H9 (cell line): ENCODE data around the gene MYO1D. TPM values are rescaled to one million over a fixed set of nuclear protein-coding genes. Genes with fewer than 3 reads are reported as not detected.

ENCODE experiments used
- DNase-seq: peaks from one replicate; pipeline ENCODE4 v3.0.0-alpha.2; 2017
- H2AFZ ChIP-seq: one replicate; pipeline ENCODE4 v1.6.1; 2013; ENCODE audit warnings: mild to moderate bottlenecking, low read length, control low read depth, moderate library complexity
- H2AK5ac ChIP-seq: 2 replicates; pipeline ENCODE4 v1.6.1; 2013; ENCODE audit warnings: low read length, control low read depth, mixed read lengths; ENCODE audit not compliant: insufficient read length
- H2BK120ac ChIP-seq: one replicate; pipeline ENCODE4 v1.6.1; 2013; ENCODE audit warnings: low read depth, mild to moderate bottlenecking, low read length, control low read depth, inconsistent platforms; ENCODE audit not compliant: poor library complexity, severe bottlenecking
- H2BK12ac ChIP-seq: 2 replicates; pipeline ENCODE4 v1.6.1; 2013; ENCODE audit warnings: low read length, control low read depth, mixed read lengths, low read depth; ENCODE audit not compliant: insufficient read length
- H2BK15ac ChIP-seq: 2 replicates; pipeline ENCODE4 v1.6.1; 2013; ENCODE audit warnings: low read depth, low read length, control low read depth
- H2BK20ac ChIP-seq: one replicate; pipeline ENCODE4 v1.6.1; 2013; ENCODE audit warnings: low read depth, mild to moderate bottlenecking, low read length, control low read depth, inconsistent platforms; ENCODE audit not compliant: poor library complexity, severe bottlenecking
- H2BK5ac ChIP-seq: 2 replicates; pipeline ENCODE4 v1.6.1; 2013; ENCODE audit warnings: low read length, control low read depth, mixed read lengths; ENCODE audit not compliant: insufficient read length
- H3K14ac ChIP-seq: 2 replicates; pipeline ENCODE4 v1.6.1; 2013; ENCODE audit warnings: low read length, control low read depth; ENCODE audit not compliant: insufficient read depth
- H3K18ac ChIP-seq: 2 replicates; pipeline ENCODE4 v1.6.1; 2013; ENCODE audit warnings: low read depth, mild to moderate bottlenecking, mixed read lengths, low read length, control low read depth; ENCODE audit not compliant: insufficient read length
- H3K23ac ChIP-seq: 2 replicates; pipeline ENCODE4 v1.6.1; 2013; ENCODE audit warnings: low read length, control low read depth, mixed read lengths, low read depth; ENCODE audit not compliant: insufficient read length
- H3K23me2 ChIP-seq: 2 replicates; pipeline ENCODE4 v1.6.1; 2013; ENCODE audit warnings: low read depth, mild to moderate bottlenecking, mixed read lengths, low read length, control low read depth; ENCODE audit not compliant: insufficient read length, poor library complexity, severe bottlenecking
- H3K27ac ChIP-seq: 2 replicates; pipeline ENCODE4 v1.5.1; 2013; ENCODE audit warnings: low read length, control low read depth, mixed read lengths, low read depth; ENCODE audit not compliant: insufficient read length
- H3K27me3 ChIP-seq: 2 replicates; pipeline ENCODE4 v1.6.1; 2013; ENCODE audit warnings: low read length, control low read depth, inconsistent platforms; ENCODE audit not compliant: insufficient read depth
- H3K4ac ChIP-seq: 2 replicates; pipeline ENCODE4 v1.6.1; 2013; ENCODE audit warnings: low read depth, mild to moderate bottlenecking, control low read depth, inconsistent platforms, low read length, moderate library complexity
- H3K4me1 ChIP-seq: 2 replicates; pipeline ENCODE4 v1.6.1; 2013; ENCODE audit warnings: low read length, control low read depth, inconsistent platforms; ENCODE audit not compliant: insufficient read depth
- H3K4me2 ChIP-seq: 2 replicates; pipeline ENCODE4 v1.6.1; 2013; ENCODE audit warnings: low read length, control low read depth, mixed read lengths; ENCODE audit not compliant: insufficient read length, insufficient read depth
- H3K56ac ChIP-seq: 2 replicates; pipeline ENCODE4 v1.6.1; 2013; ENCODE audit warnings: low read depth, mild to moderate bottlenecking, mixed read lengths, low read length, control low read depth; ENCODE audit not compliant: insufficient read length
- H3K79me1 ChIP-seq: 2 replicates; pipeline ENCODE4 v1.6.1; 2013; ENCODE audit warnings: low read depth, mild to moderate bottlenecking, moderate library complexity, low read length, control low read depth, inconsistent platforms; ENCODE audit not compliant: insufficient read depth, poor library complexity, severe bottlenecking
- H3K79me2 ChIP-seq: 2 replicates; pipeline ENCODE4 v1.6.1; 2013; ENCODE audit warnings: low read length, control low read depth, inconsistent platforms; ENCODE audit not compliant: insufficient read depth
- H3K9ac ChIP-seq: 2 replicates; pipeline ENCODE4 v1.6.1; 2013; ENCODE audit warnings: low read length, control low read depth, mixed read lengths; ENCODE audit not compliant: insufficient read length; ENCODE audit errors: extremely low read depth
- H3K9me3 ChIP-seq: one replicate; pipeline ENCODE4 v1.6.1; 2013; ENCODE audit warnings: low read depth, low read length, inconsistent platforms; ENCODE audit not compliant: control insufficient read depth
- H3T11ph ChIP-seq: one replicate; pipeline ENCODE4 v1.6.1; 2013; ENCODE audit warnings: mild to moderate bottlenecking, low read length, control low read depth, inconsistent platforms
- H4K20me1 ChIP-seq: one replicate; pipeline ENCODE4 v1.6.1; 2013; ENCODE audit not compliant: control insufficient read depth, insufficient read length, insufficient read depth
- H4K5ac ChIP-seq: 2 replicates; pipeline ENCODE4 v1.6.1; 2013; ENCODE audit warnings: low read depth, mild to moderate bottlenecking, mixed read lengths, low read length, control low read depth; ENCODE audit not compliant: insufficient read length
- H4K8ac ChIP-seq: replicated peaks from 2 replicates; pipeline ENCODE4 v1.6.1; 2013; ENCODE audit warnings: low read length, control low read depth, mixed read lengths, low read depth; ENCODE audit not compliant: insufficient read length
- H4K91ac ChIP-seq: 2 replicates; pipeline ENCODE4 v1.6.1; 2013; ENCODE audit warnings: low read depth, mild to moderate bottlenecking, moderate library complexity, mixed read lengths, low read length, control low read depth; ENCODE audit not compliant: insufficient read length
- H3K27ac Mint-ChIP-seq, 3 experiments: 2 replicates in 2 of 3; 3 replicates in 1 of 3; pipeline ENCODE4 v1.8.0; 2020 to 2021; ENCODE audit warnings: mixed read lengths in 3 of 3, mild to moderate bottlenecking in 1 of 3, moderate library complexity in 1 of 3
- H3K27me3 Mint-ChIP-seq: 2 replicates; pipeline ENCODE4 v1.8.0; 2021; ENCODE audit warnings: low read depth, mild to moderate bottlenecking, moderate library complexity, mixed read lengths
- H3K36me3 Mint-ChIP-seq, 3 experiments: 2 replicates in 2 of 3; 3 replicates in 1 of 3; pipeline ENCODE4 v1.8.0; 2020 to 2021; ENCODE audit warnings: low read depth in 3 of 3, mixed read lengths in 3 of 3; ENCODE audit not compliant: insufficient read depth in 1 of 3
- H3K4me1 Mint-ChIP-seq, 2 experiments: 2 replicates each; pipeline ENCODE4 v1.8.0; 2020; ENCODE audit warnings: mixed read lengths in 2 of 2
- H3K4me3 Mint-ChIP-seq, 2 experiments: 2 replicates in 1 of 2; 3 replicates in 1 of 2; pipeline ENCODE4 v1.8.0; 2020 to 2021; ENCODE audit warnings: mild to moderate bottlenecking in 2 of 2, mixed read lengths in 2 of 2, moderate library complexity in 1 of 2
- H3K9me3 Mint-ChIP-seq, 2 experiments: 2 replicates in 1 of 2; 3 replicates in 1 of 2; pipeline ENCODE4 v1.8.0; 2020; ENCODE audit warnings: mild to moderate bottlenecking in 2 of 2, mixed read lengths in 2 of 2, moderate library complexity in 1 of 2
- CTCF ChIP-seq: fragments of 200-600 bp; sonication (generic); conservative IDR thresholded peaks from 3 replicates; pipeline ENCODE4 v1.8.0; 2021; ENCODE audit warnings: antibody characterized with exemption, mild to moderate bottlenecking
- WGBS: extraction: QIAGEN DNeasy Blood & Tissue Kit; methylation state at CpG from one replicate; pipeline ENCODE4 v1.1.7; 2013; ENCODE audit warnings: missing lambda C conversion rate, low lambda C conversion rate, mixed read lengths; ENCODE audit not compliant: insufficient read length; ENCODE audit errors: extremely low coverage; 5-methylcytosine and 5-hydroxymethylcytosine counted together
- total RNA-seq: library from RNA; stranded (reverse); gene quantifications from 2 replicates; pipeline ENCODE4 v1.2.1, GENCODE V29; 2021

Gene MYO1D
- total RNA-seq, 1 experiment from 2014 or later = 19.0 TPM

DNA sequence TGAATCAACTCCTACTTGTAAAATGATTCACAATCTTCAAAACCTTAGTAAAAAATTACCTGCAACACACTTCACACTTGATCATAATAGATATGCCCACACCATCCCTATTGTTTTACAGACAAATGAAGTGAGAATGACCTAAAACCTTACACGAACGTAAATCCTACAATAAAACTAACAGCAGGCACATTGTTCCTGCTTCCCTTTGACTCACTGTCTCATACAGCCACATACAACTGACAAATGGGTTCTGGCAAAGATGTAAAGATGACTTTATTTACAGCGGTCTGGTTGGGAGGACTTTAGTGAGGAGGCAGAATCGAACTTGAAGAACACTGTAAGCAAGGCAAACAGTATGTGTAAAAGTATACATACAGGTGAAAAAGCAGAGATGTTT, 188.7 kb downstream of the MYO1D start:
- no peak overlapping the region for H3K27ac ChIP-seq

More for the DNA sequence above, 188.7 kb downstream of the MYO1D start:
- H2BK15ac ChIP-seq = no peak overlapping the region
- peak overlapping the region in 1 of 3 experiments; percentile 4; a peak in 1 of 7 replicates for H3K27ac Mint-ChIP-seq
- H2BK20ac ChIP-seq = no peak overlapping the region
- peaks cover 9 to 10% of the 10 kb centered on the region in 2 experiments for H3K9me3 Mint-ChIP-seq
- no CpG with 5 or more reads among the region's 4 CpGs for WGBS
- H4K91ac ChIP-seq = no peak overlapping the region
- no peaks in the 10 kb centered on the region for H3K23me2 ChIP-seq
- H3K56ac ChIP-seq = no peak overlapping the region
- no peak overlapping the region for H2BK120ac ChIP-seq
- H3K4me3 Mint-ChIP-seq = no peak overlapping the region
- H3K27me3 Mint-ChIP-seq = no peaks in the 10 kb centered on the region
- no peaks in the 10 kb centered on the region for H3K79me2 ChIP-seq
- peaks cover 13 to 14% of the 10 kb centered on the region in 2 experiments for H3K4me1 Mint-ChIP-seq
- no peaks in the 10 kb centered on the region for H3K4me1 ChIP-seq
- H3K79me1 ChIP-seq = no peaks in the 10 kb centered on the region
- no peak overlapping the region for H3K4me2 ChIP-seq
- H3K4ac ChIP-seq = no peak overlapping the region
- H3K23ac ChIP-seq = no peak overlapping the region
- H4K8ac ChIP-seq = no peak overlapping the region
- TF ChIP-seq CTCF = no peak
- H2BK12ac ChIP-seq = no peak overlapping the region
- H3K27me3 ChIP-seq = no peaks in the 10 kb centered on the region
- no peak overlapping the region for H2AFZ ChIP-seq
- H3K18ac ChIP-seq = no peak overlapping the region
- no peak for DNase-seq
- H2BK5ac ChIP-seq = no peak overlapping the region
- no peak overlapping the region for H3K14ac ChIP-seq
- no peak overlapping the region for H3K9ac ChIP-seq
- peaks cover 0 to 17% (median 7%) of the 10 kb centered on the region in 3 experiments; a peak in 4 of 7 replicates for H3K36me3 Mint-ChIP-seq
- H3K9me3 ChIP-seq = no peaks in the 10 kb centered on the region
- H2AK5ac ChIP-seq = no peak overlapping the region
- H3T11ph ChIP-seq = no peak overlapping the region
- H4K5ac ChIP-seq = no peak overlapping the region
- H4K20me1 ChIP-seq = no peaks in the 10 kb centered on the region
